HG03196 (cell line): ENCODE results near the gene CD200R1L.
"Not testable (repeated sequence)": the region's sequence is repeated elsewhere in the genome, so short reads cannot be mapped to it uniquely, and the experiment has no call there.

ENCODE experiments used
- ATAC-seq: cut with Tn5 transposase; IDR thresholded peaks from one replicate; pipeline ENCODE4 v1.9.1; 2021; ENCODE audit not compliant: unreplicated experiment

Gene CD200R1L, protein sequence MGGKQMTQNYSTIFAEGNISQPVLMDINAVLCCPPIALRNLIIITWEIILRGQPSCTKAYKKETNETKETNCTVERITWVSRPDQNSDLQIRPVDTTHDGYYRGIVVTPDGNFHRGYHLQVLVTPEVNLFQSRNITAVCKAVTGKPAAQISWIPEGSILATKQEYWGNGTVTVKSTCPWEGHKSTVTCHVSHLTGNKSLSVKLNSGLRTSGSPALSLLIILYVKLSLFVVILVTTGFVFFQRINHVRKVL

DNA sequence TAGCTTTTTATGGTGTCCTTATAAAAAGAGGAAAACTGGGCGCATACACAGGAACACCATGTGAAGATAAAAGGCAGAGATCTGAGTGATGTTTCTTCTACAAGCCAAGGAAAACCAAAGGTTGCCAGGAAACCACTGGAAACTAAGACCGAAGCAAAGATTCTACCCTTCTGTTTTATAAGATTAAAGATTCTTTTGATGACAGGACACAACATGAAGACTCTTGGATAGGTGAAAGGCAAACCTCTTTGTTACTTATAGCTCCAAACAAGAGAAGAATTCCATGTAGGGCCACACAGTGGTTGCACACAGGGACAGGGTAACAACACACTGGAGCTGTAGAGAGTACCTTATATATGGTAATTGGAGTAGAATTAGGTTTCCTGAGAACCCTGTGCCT, at the start of gene CD200R1L:
Gene CD200R1L (minus strand): TSS at position 101 of the 400 bp plus-strand sequence. CDS start 17,497 bp downstream, outside the sequence.
- ATAC-seq: no peak

DNA sequence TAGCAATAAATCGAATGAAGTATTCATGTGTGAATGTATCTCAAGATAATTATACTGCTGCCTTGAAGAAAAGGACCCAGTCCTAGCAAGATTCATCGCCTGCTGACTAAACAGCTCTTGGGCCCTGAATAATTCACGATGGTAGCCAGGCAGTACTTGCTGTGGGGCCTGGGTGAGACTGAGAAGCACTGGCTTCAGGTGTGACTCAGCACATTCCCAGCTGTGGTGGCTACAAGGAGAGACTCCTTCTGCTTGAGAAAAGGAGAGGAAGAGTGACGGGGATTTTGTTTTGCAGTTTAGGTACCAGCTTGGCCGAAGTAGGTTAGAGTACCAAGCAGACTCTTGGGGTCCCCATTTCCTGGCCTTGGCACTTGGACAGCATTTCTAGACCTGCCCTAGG, 47.6 kb upstream of the CD200R1L start:
- no peak for ATAC-seq

DNA sequence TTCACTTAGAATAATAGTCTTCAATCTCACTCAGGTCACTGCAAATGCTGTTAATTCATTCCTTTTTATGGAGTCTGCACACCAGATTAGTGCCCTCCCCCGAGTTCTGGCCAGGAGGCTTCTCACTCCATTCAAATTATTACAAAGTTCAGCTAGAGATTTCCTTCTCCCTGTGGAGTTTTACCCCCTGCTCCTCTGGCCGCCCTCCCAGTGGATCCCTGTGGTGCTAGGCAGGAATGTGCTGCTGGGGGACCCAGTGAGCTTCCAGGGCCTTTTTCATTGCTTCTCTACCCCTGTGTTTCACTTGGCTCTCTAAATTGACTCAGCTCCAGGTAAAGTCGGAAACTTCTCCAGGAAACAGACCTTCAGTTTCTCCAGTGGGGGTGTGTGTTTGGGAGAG, 42.7 kb upstream of the CD200R1L start:
- ATAC-seq: no peak

DNA sequence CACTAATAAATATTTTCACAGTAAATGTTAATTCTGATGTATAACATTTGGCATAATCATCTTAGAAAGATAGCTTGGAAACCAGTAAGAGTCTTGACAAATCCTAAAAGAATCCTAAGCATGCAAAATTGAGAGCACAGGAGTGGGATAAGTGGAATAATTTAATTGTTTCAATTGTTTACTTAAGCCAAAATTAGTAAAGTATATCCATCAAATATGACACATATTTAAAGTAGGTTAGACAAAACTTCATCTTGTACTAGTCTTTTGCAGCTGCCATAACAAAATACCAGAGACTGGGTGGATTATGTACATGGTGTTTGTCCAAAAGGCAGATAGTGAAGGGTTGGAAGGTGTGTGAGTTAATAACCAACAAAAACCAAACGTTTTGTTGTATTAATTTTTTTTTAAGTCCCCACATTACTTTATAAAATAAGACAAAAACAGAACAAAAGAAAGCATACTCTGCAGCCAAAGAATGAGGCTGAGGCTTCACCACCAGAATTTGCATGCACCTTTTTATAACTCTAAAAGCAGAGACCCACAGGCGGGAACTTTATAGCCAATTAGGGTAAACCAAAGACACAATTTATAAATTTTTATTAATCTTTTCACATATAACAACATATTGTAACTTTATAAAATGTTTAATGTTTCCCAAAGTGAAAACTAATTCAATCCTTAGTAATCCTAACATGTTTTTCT, 41.9 kb upstream of the CD200R1L start:
- ATAC-seq: no peak

DNA sequence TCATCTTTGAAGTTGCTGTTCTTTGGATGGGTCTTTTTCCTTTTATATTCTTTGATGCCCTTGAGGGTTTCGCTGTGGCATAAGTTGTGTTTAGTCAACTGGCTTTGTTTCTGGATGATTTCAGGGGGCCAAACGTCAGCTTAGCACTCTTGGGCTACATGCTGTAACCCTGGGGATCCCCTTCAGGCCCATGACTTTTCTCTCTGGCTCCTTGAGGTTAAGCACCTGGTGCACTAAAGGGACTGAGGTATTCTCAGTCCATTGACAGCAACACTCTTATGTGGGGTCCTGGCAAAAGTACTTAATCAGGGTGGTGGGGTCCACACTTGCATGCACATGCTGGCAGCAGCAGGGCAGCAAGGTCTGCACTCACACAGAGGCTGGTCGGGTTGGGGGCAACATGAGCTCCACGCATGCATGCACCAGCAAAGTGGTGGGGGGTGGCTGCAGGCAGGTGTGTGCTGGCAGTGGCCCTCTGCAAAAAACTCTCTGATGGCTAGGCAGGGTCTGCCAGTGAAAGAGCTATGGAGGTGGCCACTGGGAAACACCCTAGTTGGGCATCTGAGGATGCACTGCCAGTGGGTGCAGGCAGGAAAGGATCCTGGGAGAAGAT, 38.1 kb upstream of the CD200R1L start:
- ATAC-seq: no peak

DNA sequence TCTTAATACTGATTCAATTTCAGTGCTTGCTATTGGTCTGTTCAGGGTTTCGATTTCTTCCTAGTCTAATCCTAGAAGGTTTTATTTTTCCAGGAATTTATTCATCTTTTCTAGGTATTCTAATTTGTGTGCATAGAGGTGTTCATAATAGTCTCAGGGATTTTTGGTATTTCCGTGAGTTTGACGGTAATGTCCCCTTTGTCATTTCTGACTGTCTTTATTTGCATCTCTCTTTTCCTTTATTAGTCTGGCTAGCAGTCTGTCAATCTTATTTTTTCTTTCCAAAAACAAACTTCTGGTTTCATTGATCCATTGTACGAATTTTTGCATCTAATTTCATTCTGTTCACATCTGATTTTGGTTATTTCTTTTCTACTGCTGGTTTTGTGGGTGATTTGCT, 35.2 kb upstream of the CD200R1L start:
- no peak for ATAC-seq

DNA sequence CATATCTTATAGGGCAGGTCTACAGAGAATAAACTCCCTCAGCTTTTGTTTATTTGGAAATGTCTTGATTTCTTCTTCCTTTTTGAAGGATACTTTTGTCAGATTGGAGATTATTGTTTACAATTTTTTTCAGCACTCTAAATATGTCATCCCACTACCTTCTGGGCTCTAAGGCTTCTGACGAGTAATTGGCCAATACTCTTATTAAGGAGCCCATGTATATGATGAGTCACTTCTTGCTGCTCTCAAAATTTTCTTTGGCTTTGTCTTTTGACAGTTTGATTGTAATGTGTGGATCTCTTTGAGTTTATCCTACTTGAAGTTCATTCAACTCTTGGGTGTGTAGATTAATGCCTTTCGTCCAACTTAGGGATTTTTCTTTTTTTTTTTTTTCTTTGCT, 28.9 kb upstream of the CD200R1L start:
- no peak for ATAC-seq

DNA sequence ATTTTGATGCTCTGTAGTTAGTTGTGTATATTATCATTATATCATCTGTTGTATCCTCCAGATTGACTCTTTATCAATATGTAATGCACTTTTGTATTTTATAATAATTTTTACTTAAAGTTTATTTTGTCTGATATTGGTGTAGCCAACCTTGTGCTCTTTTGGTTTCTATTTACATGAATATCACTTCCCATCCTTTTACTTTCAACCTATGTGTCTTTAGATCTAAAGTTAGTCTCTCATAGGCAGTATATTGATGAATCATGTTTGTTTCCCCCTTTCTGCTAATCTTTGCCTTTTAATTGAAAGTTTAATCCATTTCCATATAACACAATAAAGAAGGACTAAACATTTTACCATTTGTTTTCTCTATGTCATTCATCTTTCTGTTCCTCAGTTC, 28.1 kb upstream of the CD200R1L start:
- no peak for ATAC-seq

DNA sequence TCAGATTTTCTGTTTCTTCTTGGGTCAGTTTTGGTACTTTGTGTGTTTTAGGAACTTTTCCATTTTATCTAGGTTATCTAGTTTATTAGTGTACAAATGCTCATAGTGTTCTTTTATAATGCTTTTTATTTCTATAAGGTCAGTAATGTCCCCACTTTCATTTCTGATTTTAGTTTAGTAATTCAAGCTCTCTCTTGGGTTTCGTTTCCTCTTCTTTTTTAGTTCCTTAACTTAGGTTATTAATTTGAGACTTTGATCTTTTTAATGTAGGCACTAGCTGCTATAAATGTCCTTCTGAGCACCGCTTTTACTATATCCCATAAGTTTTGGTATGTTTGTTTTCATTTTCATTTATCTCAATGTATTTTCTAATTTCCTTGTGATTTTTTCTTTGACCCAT, 27.0 kb upstream of the CD200R1L start:
- ATAC-seq: peak; percentile 71

DNA sequence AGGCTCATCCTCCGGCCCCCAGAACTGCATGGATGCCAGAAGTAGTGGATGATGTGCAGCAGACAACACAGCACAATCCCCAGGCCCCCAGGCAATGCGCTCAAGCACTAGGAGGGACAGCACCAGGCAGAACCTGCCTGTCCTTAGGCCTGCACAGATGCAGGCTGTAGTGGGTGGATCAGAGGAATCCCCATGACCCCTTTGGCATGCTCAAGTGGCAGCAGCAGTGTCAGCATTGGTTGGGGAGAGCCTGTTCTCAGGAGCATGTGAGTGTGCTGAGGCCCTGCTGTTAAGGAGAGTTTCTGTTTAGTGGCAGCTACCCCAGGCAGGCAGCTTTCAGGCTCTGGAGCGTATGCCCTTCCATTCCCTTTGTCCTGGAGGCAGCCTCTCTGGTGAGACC, 25.1 kb upstream of the CD200R1L start:
- ATAC-seq: no peak

DNA sequence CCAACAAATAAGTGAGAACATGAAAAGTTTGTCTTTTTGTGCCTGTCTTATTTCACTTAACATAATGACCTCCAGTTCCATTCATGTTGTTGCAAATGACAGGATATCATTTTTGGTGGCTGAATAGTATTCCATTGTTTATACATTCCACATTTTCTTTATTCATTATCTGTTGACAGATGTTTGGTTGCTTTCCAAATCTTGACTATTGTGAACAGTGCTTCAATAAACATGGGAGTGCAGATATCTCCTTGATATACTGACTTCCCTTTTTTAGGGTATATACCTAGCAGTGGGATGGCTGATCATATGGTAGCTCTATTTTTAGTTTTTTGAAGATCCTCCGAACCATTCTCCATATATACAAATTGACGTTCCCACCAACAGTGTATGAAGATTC, 19.1 kb upstream of the CD200R1L start:
- ATAC-seq: no peak

DNA sequence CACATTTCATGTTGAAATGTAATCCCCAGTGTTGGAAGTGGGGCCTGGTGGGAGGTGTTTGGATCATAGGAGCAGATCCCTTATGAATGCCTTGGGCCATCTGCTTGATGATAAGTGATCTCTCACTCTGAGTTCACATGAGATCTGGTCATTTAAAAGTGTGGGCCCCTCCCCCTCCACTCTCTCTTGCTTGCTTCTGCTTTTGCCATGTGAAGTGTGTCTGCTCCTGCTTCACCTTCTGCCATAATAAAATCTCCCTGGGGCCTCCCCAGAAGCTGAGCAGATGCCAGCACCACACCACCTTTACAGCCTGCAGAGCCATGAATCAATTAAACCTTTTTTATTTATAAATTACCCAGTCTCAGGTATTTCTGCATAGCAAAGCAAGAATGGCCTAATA, 14.2 kb upstream of the CD200R1L start:
- ATAC-seq: no peak

DNA sequence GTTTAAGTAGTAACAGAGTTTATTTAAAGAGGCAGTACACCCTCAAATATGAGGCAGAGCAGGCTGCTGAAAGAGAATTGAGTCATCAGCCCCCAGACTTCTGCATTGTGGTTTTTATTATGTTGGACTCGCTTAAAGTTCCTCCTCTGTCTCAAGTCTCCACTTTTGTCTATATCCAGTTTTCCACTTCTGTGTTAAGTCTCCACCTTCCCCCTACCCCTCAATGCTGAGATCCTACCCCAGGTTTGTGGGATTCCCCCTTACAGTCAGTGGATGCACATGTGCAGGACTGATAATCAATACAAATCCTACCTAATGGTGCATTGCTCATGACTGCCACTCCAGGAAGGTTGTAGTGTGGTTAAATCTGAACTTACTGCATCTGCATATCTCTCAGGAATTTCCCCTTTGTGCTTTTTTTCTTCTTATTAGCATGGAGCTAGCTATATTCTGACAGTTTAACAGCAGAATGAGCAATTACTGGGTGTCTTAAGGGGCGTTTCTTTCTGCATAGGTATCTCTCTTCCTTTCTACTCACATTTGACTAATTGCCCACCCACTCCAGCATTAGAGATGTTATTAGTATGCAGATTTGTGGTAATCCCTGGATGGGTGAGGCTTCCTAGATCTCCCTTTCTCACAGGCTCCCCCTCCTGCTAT, 11.9 kb upstream of the CD200R1L start:
- ATAC-seq: no peak

DNA sequence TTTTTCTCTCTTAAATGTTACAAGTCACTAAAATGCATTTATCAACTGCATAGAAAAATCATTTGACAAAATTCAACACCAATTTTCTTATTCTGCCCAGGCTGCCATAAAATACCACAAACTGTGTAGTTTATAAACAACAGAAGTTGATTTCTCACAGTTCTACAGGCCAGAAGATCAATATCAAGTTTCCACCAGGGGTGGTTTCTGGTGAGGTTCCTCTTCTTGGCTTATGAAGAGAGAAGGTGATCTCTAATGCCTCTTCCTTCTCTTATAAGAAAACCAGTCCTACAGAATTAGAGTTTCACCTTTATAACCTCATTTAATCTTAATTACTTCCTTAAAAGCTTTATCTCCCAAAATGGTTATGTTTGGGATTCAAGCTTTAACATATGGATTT, 10.9 kb upstream of the CD200R1L start:
- no peak for ATAC-seq

DNA sequence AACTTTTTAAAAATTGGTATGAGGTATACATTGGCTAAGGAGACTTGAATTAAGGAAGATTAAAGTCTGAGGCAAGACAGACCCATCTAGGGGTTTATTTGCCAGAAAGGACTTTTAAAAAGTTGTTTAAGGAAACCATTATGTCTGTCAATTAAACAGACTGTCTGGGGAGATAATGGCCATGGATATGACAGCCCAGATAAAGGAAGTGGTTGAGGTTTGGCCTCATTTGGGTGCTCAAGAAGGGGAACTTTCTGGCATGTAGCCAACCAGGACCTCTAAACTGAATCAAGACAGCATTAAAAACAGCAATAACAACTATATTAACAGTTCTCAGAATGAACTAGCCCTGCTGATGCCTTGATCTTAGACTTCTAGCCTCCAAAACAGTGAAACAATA, 9.9 kb upstream of the CD200R1L start:
- no peak for ATAC-seq

DNA sequence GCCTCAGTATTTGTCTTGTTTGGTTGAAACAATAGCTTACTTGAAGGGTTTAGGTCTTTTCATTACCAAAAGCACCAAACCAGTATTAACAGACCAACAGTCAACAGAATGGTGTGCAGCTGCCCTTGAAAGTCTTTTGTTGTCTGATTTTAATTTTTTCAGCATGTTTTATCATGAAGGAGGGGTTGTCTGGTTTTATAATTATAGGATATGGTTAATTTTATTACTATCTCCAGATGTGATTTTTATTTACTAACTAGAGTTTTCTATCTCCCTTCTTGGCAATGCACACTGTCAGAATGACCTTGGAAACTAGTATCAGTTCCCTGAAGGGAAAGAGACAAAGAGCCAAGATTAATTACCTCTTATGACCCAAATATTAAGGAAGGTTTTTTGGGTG, 9.2 kb upstream of the CD200R1L start:
- ATAC-seq: no peak

DNA sequence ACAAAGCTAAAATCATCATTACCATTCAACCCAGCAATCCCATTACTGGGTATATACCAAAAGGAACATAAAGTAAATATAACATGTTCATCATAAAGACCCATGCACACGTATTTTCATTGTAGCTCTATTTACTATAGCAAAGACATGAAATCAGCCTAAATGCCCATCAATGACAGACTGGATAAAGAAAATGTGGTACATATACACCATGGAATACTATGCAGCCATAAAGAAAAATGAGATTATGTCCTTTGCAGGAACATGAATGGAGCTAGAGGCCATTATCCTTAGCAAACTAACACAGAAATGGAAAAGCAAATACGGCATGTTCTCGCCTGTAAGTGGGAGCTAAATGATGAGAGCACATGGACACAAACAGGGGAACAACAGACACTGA, 8.4 kb upstream of the CD200R1L start:
- not testable (repeated sequence) for ATAC-seq

DNA sequence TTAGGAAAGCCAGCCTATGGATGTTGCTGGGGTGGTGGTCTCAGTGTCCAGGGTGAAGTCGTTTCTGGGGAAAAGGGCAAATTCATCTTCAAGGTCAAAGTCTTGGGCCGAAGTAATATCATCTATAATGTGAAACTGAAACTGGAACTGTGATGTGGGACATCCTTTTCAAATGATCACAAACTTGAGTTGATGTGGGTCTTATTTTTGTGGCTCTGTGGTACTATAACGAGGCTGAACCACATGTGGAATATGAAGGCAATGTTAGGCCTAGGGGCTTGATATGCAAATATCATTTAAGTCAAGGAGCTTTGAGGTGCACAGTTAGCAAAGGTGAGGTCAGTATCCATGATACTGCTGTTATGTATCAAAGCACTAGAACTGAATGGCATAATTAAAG, 1.5 kb upstream of the CD200R1L start:
- no peak for ATAC-seq

DNA sequence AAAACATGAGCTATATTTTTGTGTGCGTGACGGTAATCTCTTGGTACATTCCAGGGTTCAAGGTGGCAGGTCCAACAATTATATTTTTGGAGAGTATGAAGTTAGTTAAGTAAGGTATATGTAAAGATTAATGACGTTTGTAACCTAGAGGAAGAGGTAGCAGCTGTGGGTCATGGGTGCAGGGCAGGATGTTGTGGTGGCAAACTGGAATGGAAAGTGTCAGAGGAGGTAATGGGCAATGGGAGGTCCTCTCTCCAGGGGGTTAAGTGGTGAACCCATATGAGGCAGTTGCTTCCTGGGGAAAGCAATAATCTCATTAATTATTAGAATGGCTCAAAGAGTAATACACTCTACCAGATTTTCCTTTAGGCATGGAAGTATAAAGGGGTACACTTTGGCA, 1.0 kb upstream of the CD200R1L start:
- ATAC-seq: peak; percentile 80

DNA sequence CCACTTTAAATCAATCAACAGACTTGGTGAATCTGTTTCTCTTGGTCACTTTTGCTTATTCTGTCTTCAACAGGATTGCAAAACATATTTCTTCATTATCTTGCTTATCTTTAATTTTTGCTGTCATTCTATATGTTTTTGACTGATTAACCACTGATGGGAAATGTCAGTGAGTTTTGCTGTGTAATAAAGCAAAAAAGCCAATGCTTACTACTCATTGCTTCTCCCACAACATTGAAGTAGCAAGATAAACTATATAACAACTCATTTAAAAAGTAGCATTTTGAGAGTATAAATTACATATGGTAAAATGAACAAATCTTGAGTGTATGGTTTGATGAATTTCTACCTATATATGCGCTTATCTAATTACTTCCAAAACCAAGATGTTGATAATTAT, 892 bp downstream of the CD200R1L start:
- no peak for ATAC-seq

DNA sequence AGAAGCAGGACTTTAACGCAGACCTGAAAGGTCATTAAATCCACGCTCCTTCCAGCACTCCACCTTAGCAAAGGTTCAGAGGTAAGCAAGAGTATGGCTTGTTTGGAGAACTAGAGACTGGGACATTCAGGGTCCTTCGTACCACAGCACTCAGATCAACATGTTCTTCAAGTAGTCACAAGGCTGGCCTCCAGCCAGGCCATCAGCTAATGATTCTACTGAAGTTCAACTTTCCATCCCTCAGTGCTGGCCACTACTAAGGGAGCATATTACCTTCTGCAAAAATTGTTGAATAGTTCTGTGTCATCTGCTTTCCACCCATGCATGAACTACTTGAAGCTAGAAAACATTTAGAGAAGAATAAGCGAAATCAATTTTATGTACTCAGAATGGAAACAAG, 17.6 kb downstream of the CD200R1L start:
- ATAC-seq: no peak
